Stimulated activated CD8-positive, alpha-beta memory T cell treated with anti-CD3 and anti-CD28 coated beads, Interleukin-4, amount 100 ng/mL, for 48 hours (primary cell): ENCODE measurements around the gene VPS13A.

ENCODE experiments used
- DNase-seq: peaks from one replicate; pipeline ENCODE4 v3.0.0-alpha.2; 2020

Gene VPS13A

DNA sequence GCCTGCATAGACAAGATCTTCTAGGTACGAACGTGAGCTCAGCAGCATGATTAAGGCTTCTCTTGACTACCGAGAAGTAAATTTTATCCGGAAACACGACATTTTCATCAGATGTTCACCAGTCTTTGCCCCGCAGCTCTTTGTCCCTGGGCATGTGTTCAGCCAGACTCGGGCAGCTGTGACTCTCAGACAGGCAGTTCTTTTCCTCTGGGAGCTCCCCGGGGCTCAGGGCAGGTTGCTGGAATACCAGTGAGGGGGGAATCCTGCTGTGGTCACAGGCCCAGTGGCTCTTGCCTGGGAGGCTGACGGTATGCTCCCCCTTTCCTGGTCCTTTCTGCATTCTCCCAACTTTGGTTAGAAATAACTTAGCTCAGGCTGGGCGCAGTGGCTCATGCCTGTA is 284.7 kb downstream of the VPS13A start:
- no peak for DNase-seq

DNA sequence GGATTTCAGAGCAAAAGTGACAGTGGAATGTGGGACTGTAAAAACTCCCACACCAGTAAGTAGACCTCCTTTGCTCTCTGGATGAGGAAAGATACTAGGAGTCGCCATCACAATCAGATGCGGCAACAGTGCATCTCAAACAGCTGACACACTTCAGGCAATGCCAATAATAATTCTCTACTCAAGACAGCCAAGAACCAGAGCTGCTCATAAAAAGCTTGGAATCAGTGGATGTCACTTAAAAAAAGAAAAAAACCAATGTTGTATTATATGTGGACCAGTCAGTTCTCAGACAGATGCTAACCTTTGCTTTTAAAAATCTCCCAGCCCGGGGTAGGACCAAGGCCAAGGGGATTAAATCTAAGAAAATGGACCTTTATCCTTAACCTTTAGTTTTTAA is 285.8 kb downstream of the VPS13A start:
- no peak for DNase-seq

DNA sequence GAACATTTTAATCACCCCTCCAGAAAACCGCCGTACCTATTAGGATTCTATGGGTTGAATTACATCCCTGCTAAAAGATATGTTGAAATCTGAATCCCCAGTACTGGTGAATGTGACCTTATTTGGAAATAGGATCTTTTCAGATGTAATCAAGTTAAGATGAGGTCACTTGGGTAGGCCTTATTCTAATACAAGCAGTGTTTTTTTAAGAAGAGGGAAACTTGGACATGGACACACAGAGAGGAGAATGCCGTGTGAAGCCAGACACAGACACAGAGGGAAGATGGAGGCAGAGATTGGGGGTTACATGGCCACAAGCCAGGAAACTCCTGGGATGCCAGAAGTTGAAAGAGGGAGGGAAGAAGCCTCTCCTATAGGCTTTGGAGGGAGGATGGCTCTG is 287.3 kb downstream of the VPS13A start:
- DNase-seq: no peak

DNA sequence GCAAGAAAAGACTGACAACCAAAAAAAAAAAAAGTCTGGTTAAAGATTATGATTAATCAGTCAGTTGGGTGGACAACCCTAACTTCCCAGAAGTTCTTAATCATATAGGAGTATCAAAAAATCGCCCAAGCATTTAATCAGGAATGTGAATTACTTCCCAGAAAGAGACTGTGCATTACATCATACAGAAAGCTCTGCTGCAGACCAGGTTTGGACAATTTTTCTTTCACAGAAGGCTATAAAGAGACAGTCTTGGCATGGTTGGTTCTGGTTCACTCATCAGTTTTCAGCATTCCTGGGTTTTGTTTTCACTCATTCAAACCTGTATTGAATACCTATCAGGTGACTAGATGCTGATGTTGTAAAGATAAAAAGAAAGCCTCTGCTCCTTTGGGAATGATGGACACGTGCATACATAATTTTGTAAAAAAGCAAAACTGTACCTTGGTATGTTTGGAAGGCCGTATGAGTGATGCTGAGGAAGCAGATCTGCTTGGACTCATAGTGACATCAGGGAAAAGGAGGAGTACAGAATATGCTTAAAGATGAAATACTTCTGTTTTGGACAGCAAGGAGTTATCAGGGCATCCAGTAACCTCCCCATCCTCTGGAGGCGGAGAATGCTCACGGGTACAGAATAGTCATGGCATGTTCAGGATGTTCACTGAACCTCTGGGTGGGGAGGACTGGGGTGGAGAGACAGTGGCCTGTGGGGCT is 292.3 kb downstream of the VPS13A start:
- no peak for DNase-seq
